Stimulated activated CD4-positive, alpha-beta T cell treated with anti-CD3 and anti-CD28 coated beads, Interleukin-4, amount 100 ng/mL, for 4 hours (primary cell): Measurements from ENCODE around the gene SHISA2.

Experiments
- DNase-seq, 2 experiments: peaks; one replicate each; pipeline ENCODE4 v3.0.0-alpha.2; 2020

The SHISA2 gene

DNA sequence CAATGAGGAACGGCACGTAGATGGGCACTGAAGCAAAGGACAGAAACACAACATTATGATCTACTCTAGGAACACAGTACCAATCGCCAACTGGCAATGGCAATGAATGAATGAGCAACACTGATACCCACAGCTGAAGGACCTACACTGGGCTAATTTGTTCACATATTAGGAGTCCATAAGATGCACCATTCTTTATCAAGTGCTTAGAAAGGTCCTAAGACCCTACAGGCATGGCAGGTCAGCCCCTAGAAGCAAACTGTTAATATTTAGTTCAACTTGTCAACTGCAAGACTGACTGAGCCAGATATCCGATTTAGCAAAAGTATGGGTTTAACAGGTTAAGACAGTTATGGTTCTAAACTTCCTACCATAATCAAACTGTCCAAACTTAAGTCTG is 4.8 kb downstream of the SHISA2 start:
- no peak for DNase-seq

DNA sequence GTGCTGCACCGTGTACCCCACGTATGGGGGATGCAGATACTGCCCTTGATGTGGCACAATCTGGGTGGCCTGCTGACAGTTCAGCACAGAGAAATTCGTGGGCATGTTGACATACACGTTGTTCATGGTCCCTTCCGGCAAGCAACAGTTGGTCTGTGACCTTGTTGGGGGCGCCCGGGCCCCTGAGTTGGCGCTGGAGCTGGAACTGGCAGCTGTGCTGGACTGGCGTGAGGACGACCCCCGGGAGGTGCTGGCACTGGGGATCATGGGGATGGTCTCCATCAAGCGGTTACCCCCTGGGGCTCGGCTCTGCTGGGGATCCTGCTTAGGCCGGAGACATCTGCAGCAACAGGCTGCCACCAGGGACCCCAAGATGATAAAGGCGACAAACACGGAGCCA is 5.2 kb downstream of the SHISA2 start:
- no peak for DNase-seq

DNA sequence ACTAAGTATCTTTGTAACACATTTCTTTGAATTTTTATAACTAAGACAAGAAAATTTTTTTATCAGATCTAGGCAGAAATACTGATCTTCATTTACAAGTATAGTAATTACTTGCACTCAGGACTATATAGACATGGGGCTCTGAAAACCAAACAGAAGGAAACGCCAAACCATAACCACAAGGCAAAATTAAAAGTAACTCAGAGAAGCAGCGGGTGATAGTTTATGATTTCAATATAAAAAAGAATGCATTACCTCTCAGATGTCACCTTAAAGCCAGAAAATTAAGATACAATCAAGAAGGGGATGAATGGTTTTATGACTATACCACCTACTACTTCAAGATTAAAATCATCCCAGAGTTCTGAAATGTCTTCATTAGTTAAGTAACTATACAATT is 6.7 kb downstream of the SHISA2 start:
- DNase-seq: no peak

DNA sequence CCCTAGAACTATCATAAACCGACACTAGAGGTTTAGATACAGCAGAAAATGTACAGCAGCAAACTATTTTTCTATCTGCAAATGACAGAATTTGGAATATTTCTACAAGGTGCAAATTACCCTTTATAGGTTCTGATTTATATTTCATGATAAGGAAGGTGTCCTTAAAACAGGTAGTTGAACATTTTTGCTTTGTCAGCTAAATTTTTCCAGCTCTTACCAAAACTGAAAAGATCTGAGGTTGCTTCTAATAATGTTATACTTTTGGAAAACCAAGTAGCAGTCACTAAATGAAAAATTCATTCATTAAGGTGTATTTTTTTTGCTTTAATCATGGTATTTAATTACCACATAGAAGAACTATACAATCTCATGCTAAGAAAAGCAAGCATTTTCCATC is 9.0 kb downstream of the SHISA2 start:
- no peak for DNase-seq

DNA sequence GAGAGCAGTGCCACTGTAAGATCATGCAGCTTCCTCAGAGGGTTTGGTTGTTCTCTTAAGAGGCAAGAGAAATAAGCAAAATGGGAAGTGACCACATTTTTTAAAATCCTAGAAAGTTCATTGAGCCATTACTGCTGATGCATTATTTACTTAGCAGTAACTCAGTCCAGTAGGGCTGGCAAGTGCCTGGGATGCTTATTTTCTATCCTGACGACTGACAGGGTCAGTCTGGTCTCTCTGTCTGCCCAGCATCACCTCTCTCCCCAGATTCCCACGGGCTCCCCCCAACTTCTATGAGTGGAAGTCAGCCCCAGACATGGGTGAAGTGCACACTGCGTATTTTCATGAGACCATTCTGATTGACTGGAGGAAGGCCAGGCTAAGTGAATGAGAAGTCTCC is 10.4 kb downstream of the SHISA2 start:
- DNase-seq: no peak

DNA sequence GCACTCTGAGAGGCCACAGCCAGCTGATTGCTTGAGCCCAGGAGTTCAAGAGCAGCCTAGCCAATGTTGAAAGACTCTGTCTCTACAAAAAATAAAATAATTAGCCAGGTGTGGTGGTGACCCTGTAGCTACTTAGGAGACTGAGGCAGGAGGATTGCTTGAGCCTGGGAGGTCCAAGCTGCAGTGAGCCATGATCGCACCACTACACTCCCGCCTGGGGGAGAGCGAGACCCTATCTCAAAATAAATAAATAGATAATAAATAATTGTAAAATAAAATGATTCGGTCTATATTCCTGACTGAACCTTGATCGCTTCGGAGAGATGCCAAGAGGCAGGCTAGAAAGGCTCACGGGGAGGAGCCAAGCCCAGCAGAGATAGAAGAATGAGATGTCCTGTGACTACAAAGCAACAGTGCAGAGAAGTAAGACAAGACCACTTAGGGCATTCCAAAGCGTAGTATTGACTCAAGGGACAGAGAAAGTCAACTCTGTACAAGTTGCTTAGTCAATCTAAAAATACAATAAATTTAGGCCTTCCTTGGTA is 12.8 kb downstream of the SHISA2 start:
- DNase-seq: no peak

DNA sequence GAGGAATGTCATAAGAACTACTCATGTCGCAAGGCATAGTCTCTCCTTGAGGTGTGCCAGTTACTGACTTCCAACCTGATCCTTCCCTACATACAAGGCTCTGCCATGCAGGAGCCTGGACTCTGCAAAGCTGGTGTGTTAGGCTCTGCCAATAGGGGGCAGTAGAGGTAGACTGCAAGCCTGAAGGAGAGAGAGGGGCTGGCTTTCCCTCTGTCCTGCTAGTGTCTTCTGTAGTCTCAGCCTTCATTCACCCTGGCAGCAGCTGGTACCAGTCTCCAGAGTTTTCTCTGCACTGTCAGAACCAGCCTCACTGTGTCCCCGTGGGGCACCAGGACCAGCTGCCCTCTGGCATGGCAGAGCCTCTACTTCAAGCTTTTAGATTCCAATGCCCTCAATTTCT is 14.5 kb downstream of the SHISA2 start:
- DNase-seq: no peak

DNA sequence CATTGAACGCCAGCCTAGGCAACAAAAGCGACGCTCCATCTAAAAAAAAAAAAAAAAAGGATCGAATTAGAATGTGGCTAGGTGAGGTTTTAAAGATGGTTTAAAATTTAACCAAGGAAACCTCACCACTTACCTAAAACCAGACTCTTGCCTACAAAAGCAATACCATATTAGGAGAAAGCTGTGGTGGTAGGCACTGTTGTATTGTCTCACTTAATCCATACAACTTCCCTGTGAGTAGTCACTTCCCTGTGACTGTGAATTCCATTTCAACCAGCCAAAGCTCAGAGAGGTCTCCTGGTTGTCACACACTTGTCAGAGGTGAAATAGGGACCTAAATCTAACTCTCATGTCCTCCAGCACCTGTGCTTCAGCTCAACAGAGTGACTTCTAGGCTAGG is 15.4 kb downstream of the SHISA2 start:
- DNase-seq: no peak

DNA sequence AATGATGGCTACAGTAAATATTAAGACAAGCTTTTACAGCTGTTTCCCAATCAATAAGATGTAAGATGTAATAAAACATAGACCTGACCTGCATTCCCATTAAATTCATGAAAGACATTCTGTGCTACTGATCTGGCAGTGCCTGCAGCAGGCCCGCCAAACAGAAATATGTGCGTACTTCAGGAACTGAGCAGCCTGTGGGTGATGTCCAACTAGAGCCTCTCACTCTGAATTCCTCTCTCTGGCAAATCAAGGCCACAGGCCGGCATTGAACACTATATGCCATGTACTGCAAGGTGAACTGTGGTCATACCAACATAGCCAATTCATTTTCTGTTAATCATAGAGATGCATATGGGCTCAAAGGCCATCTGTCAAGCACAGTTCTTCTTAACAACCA is 17.8 kb downstream of the SHISA2 start:
- no peak for DNase-seq

DNA sequence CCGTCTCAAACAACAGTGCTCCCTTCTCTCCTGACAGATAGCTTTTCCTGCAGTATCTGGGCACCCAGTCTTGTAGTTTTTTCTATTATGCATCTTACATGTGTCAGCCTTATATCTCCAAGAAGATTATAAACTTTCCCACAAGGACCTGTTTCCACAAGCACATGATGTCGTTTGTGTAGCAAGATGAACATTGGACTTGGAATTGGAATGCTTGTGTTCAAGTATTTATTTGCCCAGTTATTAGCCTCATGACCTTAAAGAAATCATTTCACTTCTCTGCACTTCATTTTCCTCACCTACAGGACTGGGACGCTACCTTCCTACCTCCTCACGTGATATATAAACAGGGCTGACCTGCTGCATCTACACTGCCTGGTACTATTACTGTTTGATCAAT is 21.5 kb downstream of the SHISA2 start:
- DNase-seq: no peak

DNA sequence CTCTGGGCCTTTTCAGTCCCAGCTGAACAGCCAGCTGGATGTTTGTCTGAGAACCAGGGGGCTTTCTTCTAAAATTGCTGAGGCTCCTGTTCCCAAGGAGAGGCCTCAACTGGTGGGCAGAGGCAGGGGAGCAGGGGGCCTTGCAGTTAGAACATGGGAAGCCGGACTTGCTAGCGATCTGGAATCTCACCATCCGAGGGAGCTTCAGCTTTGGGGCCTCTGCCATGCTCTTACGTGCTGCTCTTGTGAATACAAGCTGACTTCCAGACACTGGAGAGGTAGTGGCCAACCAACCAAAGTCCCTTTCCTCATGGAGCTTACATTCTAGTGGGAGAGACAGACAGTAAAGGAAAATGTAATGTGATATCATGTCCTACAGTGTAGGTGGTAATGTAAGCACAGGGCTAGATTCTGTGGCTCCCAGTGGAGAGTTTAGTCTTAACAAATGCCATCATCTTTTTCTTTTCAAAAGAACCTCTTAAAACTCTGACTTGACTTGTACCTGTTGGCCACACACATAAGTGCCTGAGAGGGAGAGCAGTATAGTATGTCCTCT is 22.2 kb downstream of the SHISA2 start:
- DNase-seq: no peak

DNA sequence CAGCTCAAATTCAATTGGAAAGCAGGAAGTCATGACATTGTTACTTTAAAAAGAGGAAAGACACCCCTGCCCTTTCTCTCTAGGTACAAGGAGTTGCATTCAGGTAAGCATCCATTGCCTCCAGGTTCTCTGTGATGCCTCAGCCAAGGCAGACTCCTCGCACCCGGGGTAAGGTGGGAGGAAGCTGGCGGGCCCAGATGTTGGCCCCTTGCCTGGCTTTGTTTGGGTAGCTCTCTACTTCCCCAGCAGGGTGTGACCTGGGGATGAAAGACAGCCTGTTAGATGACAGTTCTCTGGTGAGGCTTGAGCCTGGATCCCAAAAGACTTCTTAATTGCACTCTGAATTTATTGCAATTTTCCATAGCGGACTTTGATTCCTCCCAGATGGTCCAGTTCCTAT is 25.6 kb downstream of the SHISA2 start:
- DNase-seq: no peak

DNA sequence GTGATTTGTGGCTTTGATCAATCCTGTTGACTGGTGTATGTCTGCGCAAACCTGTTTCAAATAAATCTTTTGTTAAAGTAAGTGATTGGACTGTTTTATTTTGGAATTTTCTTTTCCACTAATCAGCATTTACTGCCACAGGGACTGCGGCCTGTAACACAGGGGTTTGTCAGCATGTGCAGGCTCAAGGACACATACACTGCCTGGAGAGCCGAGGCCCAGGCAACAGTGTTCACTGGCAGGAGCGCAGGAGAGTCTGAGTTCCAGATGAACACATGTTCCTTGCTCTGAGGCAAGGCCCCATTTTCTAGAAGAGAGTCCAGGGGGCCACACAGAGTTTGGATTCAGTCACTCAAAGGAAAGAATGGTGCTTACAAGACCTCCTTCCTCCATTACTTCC is 26.0 kb downstream of the SHISA2 start:
- DNase-seq: no peak

DNA sequence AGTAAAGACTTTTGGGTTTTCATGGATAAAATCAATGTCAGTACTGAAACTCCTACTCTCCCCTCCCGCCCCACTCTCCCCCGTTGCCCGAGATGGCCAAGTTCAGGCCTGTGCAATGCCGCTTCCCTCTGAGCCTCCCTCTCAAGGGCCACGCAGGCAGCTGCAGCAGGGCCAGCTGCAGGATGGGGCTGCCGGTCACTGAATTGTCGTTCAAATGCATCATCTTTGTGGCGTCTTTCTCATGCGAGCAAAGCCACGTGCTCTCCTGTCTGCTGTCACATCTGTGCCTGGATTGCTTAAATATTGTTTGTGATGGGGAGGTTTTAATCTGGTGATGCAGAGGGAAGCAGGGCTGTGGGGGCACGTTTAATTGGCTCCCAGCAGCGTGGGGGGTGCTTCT is 26.6 kb downstream of the SHISA2 start:
- DNase-seq: no peak

DNA sequence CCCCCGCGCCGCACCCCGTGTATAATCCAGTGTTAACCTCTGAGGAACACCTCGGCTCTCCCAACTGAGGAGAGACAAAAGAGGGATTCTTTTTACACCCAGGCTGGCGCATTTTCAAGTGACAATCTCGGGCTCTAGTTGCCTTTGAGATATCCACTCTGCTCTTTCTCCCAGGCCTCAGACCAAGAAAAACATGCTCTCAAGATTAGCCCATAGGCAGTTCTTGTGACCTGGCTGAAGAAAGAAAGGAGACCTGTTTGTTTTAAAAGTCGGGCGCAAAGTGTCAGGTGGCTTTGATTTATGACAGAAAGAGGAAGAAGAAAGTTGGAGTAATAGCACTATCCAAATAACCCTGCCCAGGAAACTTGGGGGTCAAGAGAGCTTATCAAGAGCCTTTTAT is 27.3 kb downstream of the SHISA2 start:
- DNase-seq: no peak

DNA sequence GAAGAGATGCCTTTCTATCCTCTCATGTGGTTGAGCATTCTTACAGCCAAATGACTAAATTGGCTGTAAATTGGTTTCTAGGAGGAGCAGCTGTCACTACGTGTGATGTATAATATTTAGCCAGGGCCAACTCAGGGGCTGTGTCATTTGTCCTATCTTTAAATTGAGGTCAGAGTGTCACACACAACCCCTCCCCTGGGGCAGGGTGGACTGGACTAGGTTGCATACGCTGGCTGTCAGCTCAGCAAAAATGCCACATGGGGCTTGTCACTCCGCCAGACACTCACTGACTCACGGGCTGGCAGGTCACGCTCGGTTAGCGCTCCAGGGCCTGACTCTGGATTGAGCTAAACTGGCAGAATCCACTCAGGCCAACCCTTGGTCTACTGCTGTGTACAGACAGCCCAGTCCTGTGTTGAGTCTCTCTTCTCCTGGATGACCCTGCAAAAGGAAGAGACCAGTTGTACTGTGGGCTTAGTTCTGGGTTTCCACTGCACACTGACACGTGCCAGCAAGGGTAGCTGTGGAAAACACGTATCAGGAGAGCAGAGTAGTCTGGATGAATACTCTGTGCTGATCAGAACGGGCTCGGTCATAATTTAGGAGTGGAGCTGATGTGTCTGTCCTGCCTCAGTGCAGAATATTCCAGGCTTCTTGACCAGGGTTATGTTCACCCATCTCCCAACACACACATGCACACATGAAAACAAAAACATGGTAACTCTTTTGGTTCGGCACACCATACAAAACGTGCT is 29.1 kb downstream of the SHISA2 start:
- DNase-seq: no peak

DNA sequence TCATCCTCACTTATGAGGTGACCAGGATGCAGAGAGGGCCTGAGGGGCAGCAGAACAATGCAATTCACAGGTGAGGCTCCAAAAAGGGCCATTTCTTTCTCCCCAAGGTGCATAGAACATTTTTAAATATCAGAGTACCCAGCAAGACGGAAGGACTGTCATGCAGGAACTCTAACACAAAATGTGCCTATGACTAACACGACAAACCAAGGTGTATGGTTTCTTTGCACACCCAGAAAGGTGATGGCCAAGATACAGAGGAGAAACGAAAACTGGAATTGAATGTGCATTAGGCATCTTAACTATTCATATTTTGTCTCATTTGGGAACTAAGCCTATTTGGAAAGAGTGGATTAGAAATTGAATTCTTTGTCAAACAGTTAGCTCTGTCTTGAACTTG is 29.9 kb downstream of the SHISA2 start:
- no peak for DNase-seq

DNA sequence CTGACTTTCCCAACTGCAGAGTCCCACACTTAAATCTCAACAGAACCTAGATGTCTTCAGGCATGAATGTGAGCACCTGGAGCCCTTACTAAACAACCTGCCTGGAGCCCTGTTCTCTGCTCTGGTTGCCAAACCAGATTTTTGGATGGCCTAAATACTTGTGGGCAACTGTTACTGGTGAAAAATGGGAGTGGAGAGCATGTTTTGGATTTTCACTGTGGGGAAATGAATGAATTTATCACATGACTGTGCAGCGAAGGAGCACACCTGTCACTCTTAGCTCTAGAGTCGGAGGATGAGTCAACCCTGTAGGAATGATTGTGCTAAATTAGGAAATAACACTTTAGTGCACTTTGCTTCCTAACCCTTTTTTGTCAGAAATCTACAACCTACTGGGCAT is 30.3 kb downstream of the SHISA2 start:
- no peak for DNase-seq

DNA sequence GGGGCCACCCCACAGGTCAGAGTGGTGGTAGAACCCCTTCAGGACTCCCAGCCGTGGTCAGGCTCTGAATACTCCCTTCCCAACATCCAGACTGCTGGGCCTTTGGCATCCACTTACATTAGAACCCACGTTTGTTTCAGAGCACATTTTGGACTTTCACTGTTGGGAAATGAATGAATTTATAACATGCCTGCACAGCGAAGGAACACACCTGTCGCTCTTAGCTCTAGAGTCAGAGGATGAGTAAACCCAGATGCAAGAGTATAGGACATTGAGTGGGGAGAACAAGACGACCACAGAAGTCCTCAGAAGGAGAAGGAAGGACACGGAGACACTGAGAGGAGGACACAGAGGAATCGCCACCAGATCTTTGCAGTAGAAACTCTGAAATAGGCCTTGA is 30.9 kb downstream of the SHISA2 start:
- no peak for DNase-seq

DNA sequence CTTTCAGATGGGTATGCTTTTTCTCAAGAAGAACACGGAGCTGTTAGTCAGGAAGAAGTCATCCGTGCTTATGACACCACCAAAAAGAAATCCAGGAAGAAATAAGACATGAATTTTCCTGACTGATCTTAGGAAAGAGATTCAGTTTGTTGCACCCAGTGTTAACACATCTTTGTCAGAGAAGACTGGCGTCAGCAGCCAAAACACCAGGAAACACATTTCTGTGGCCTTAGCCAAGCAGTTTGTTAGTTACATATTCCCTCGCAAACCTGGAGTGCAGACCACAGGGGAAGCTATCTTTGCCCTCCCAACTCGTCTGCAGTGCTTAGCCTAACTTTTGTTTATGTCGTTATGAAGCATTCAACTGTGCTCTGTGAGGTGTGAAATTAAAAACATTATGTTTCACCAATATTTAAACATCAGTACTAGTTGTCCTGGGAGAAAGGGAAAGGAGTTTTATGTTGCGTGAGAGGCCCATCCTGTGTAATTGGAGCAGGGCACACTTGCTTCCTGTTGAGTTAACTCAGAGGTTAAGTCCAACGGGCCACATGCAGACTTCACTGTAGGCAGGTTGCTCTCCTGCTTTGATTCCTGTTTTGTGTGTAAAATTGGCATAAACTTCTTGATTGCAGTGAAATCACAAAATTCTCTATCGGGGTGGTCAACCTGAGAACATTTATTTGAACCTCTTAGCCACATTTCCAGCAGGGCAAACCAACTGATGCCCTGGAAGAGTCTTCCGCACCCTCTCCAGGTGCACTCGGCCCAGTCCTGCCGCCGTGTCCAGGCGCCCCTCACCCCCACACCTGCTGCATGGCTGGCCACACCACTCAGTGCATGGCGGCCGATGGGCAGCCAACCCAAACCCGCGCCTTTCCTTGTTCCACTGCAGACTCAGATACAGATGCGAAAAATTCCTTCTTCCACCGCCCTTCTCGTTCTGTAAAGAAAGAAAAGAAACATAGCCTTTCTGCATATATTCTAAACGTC is 31.6 kb downstream of the SHISA2 start:
- DNase-seq: no peak

DNA sequence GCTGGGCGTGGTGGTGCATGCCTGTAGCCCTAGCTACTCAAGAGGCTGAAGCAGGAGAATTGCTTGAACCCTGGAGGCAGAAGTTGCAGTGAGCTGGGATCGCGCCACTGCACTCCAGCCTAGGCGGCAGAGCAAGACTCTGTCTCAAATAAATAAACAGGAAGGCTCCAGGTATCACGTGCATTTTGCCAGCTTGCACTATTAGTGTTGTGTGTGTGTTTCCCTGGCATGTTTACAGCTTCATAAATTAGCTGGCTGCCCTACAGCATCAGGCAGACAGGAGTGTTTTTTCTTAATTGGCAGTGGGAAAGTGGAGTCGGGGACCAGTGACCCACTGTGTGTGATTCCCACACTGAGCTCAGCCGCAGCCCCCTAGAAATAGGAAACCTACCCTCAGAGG is 32.6 kb downstream of the SHISA2 start:
- DNase-seq: no peak

DNA sequence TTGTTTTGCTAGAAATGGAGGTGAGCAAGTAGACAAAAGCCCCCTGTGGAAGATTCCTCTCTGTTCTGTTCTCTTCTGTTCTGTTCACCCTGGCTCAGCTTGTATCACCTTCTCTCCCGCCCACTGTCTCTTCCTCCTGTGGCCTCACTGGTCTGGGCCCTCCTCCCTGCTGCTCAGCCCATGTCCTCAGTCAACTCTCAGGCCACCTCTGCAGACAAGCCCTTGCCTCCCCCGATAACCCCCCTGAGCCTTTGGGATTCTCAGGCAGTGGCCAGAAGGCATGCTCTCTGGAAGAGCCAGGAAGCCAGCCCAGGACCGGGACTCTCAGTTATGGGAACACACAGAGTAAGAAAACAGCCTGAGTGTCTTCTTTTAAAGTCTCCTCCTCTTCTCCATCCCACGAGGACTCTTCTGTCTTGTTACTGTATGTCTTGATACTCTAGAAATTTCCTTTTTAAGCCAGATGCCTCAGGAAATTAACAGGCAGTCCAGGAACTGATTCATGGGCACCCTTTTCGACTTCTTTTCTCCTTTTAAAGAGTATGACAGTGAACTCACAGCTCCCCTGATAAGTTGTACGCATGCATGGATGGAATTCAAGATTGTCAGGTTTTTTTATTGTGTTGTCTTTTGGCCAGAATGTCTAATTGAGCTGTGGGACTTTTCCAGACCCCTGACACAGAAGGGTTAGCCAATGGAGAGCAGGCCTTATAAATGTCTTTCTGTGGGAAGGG is 33.7 kb downstream of the SHISA2 start:
- no peak for DNase-seq
